ENCODE data around the gene SLC16A10.

- TF ChIP-seq, protein P1, sequence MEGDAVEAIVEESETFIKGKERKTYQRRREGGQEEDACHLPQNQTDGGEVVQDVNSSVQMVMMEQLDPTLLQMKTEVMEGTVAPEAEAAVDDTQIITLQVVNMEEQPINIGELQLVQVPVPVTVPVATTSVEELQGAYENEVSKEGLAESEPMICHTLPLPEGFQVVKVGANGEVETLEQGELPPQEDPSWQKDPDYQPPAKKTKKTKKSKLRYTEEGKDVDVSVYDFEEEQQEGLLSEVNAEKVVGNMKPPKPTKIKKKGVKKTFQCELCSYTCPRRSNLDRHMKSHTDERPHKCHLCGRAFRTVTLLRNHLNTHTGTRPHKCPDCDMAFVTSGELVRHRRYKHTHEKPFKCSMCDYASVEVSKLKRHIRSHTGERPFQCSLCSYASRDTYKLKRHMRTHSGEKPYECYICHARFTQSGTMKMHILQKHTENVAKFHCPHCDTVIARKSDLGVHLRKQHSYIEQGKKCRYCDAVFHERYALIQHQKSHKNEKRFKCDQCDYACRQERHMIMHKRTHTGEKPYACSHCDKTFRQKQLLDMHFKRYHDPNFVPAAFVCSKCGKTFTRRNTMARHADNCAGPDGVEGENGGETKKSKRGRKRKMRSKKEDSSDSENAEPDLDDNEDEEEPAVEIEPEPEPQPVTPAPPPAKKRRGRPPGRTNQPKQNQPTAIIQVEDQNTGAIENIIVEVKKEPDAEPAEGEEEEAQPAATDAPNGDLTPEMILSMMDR (IDR thresholded peaks at IDR 0.05): no peak
- no peak for TF ChIP-seq POLR2A (IDR thresholded peaks at IDR 0.05)
Observed at GRCh38 chr6:111096246-111096645, 8.9 kb downstream of the SLC16A10 start.

Measured in Peyer's patch (tissue), 4 donors.